Measurements from ENCODE around the gene TIGD2. TPM values are rescaled to one million over a fixed set of nuclear protein-coding genes. Genes with fewer than 3 reads are reported as not detected.

The TIGD2 gene
- polyA plus RNA-seq, 6 donors from 2014 or later, result 5.3 to 8.1 (median 5.9) TPM

DNA sequence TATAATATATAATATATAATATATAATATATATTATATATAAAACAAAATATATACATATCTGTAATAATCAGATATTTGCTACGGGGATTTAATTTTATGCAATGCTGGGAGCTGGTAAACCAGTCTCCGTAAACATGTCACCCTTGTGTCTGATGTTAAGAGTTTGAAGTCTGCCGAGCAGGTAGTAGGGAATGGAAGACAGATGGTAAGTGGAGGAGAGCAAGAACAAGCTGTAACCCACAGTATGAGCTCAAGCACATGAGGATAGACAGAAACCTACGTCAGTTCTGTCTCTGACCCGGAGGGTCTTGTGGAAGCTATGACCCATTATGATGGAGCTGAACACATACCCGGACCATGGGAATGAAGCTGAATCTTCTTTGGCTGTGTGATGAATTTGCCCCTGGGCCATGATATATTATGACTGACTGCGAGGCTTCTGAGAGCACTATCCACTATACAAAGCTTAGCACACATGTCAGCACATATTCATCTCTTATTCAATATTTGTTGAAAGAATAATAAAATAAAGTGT lies 46.2 kb downstream of the TIGD2 start:
- Mint-ChIP-seq H3K4me3 (no peak overlapping the region), H3K27ac (peak overlapping the region in 1 of 6 donors; percentile 11), H3K36me3 (no peaks in the 10 kb centered on the region), H3K27me3 (peaks cover 0 to 7% (median 4%) of the 10 kb centered on the region in 3 donors), H3K9me3 (no peaks in the 10 kb centered on the region), H3K4me1 (no peaks in the 10 kb centered on the region)
- DNase-seq, result no peak
- ATAC-seq (ENCODE audit: low read depth in 2 of 2), result no peak

DNA sequence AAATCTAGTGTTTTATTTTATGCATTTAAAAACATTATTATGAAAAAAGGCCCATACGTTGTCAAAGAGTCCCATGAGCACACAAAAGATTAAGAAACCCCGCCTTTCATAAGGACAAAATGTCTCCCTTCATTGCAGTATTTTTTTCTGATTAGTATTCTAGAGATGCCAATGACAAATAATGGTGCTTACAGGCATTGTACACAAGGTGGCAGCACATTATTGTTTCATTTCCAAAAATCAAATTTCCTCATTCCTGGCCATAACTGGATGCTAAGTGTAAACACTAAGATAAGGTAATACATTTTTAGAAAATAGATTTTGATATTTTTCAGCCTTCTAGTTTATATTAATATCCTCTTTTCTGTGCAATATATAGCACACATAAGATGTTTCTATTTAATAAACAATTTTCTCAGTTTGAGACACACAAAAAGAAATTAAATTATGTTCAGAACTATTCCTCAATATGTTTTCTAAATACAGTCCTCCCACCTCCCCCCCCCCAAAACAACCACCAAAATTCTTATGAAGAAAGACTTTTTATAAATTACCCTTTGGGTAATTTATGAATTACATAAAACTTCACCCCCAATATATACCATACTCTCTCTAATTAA lies 47.7 kb downstream of the TIGD2 start:
- Mint-ChIP-seq H3K27ac (no peak overlapping the region), H3K27me3 (peaks cover 4 to 9% (median 7%) of the 10 kb centered on the region in 3 donors), H3K36me3 (no peaks in the 10 kb centered on the region), H3K4me1 (no peaks in the 10 kb centered on the region), H3K4me3 (no peak overlapping the region), H3K9me3 (peaks cover 0 to 2% (median 0%) of the 10 kb centered on the region in 7 donors)
- DNase-seq (peak; percentile 17), ATAC-seq (ENCODE audit: low read depth in 2 of 2) (peak in 1 of 2 donors; percentile 55)

DNA sequence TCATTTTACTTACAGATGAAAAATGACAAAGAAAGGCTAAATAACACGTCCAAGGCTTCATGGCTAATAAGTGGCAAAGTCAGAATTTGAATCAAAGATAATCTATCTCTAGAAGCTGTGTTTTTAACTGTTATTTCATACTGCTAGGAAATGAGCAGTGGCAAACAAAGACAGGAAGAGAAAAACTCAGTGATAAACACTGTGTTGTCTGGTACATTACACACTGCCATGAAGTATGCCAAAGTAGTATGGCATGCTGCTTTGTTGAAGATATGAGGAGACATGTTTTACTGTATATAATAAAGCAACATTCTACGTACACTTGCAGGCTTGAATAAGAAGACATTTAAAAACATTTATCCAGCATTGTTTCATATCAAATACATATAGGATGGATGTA lies 49.5 kb downstream of the TIGD2 start:
- H3K27me3 Mint-ChIP-seq, result peaks cover 4 to 9% (median 7%) of the 10 kb centered on the region in 3 donors
- H3K9me3 Mint-ChIP-seq, result peaks cover 0 to 2% (median 0%) of the 10 kb centered on the region in 7 donors
- H3K36me3 Mint-ChIP-seq, result no peaks in the 10 kb centered on the region
- H3K4me1 Mint-ChIP-seq, result no peaks in the 10 kb centered on the region
- DNase-seq, result no peak
- H3K4me3 Mint-ChIP-seq, result no peak overlapping the region
- no peak for ATAC-seq (ENCODE audit: low read depth in 2 of 2)
- peak overlapping the region in 1 of 6 donors; percentile 16 for H3K27ac Mint-ChIP-seq

DNA sequence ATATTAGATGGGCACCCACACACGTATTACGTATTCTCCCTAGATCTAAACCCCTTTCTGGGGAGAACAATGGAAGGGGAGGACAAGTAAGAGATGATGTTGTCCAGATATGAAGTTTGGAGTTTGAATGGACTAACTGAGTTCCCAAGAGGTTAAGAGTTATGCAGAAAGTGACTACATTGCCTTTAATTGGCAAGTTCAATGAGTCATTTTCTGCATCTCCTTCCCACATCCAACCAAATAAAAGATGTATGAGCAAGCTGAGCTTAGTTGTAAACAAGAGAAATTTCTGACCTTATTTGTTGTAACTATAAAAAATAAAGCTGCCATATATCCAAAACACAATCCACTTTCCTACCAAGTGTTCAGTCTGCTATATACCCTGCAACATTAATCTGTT lies 50.5 kb downstream of the TIGD2 start:
- no peaks in the 10 kb centered on the region for H3K4me1 Mint-ChIP-seq
- H3K9me3 Mint-ChIP-seq, result peaks cover 0 to 2% (median 0%) of the 10 kb centered on the region in 7 donors
- H3K4me3 Mint-ChIP-seq, result no peak overlapping the region
- no peak for DNase-seq
- H3K36me3 Mint-ChIP-seq, result no peaks in the 10 kb centered on the region
- H3K27me3 Mint-ChIP-seq, result peaks cover 4 to 9% (median 7%) of the 10 kb centered on the region in 3 donors
- no peak overlapping the region for H3K27ac Mint-ChIP-seq
- no peak for ATAC-seq (ENCODE audit: low read depth in 2 of 2)

DNA sequence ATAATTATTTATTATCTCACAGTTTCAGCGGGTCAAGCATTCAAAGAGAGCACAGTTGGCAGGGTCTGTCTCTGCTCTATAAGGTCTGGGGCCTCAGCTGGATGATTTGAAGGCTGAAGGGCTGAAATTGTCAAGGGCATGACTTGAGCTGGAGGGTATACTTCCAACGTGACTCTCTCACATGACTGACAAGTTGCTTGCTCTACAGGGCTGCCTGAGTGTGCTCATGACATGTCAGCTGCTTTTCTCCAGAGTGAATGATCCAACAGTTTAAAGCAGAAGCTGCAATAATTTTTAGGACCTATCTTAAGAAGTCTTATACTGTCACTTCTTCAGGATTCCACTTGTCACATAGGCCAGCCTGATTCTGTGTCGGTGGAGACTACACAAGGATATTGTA lies 51.2 kb downstream of the TIGD2 start:
- H3K27me3 Mint-ChIP-seq, result peaks cover 2 to 9% (median 7%) of the 10 kb centered on the region in 3 donors
- H3K4me1 Mint-ChIP-seq, result no peaks in the 10 kb centered on the region
- no peak overlapping the region for H3K4me3 Mint-ChIP-seq
- no peaks in the 10 kb centered on the region for H3K36me3 Mint-ChIP-seq
- H3K27ac Mint-ChIP-seq, result no peak overlapping the region
- no peak for ATAC-seq (ENCODE audit: low read depth in 2 of 2)
- no peak for DNase-seq
- H3K9me3 Mint-ChIP-seq, result peaks cover 0 to 2% (median 0%) of the 10 kb centered on the region in 7 donors

DNA sequence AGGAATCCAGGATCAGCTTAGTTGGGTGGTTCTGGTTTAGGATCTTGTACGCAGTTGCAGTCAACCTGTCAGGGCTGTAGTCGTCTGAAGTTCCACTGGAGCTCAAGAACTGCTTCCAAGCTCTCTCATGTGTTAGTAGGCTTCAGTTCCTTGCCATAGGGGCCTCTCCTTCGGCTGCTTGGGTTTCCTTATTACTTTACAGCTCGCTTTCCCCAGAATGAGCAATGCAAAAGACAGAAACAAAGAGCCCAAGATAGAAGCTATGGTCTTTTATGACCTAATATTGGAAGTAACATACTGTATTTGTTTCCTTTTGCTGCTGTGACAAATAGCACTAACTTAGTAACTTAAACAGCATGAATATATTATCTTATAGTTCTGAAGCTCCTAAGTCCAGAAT lies 51.7 kb downstream of the TIGD2 start:
- H3K4me3 Mint-ChIP-seq, result no peak overlapping the region
- DNase-seq, result no peak

DNA sequence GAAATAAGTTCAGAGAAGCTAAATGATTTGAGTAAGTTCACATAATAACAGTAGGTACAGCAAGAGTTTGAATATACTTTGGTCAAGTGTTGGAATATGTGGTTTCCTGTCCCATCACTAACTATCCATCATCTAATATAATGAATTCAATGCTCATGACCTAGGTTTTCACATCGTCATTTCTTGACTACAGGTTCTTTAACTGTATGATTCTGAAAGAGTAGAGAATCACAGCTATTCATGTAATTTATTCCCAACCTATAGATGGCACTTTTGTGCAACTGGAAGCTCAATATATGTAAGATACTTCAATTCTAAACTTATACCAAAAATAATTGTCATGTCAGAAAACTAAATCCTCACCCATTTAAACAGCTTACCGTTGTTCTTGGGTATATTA lies 53.1 kb downstream of the TIGD2 start:
- DNase-seq (no peak), ATAC-seq (ENCODE audit: low read depth in 2 of 2) (no peak)
- Mint-ChIP-seq H3K36me3 (no peaks in the 10 kb centered on the region), H3K4me1 (no peaks in the 10 kb centered on the region), H3K27ac (no peak overlapping the region), H3K27me3 (peaks cover 0 to 9% (median 7%) of the 10 kb centered on the region in 3 donors), H3K4me3 (no peak overlapping the region), H3K9me3 (peaks cover 0 to 2% (median 0%) of the 10 kb centered on the region in 7 donors)

More for the DNA sequence above, 51.7 kb downstream of the TIGD2 start:
- H3K4me1 Mint-ChIP-seq, result no peaks in the 10 kb centered on the region
- peaks cover 0 to 2% (median 0%) of the 10 kb centered on the region in 7 donors for H3K9me3 Mint-ChIP-seq
- H3K36me3 Mint-ChIP-seq, result no peaks in the 10 kb centered on the region
- H3K27ac Mint-ChIP-seq, result no peak overlapping the region
- peaks cover 0 to 9% (median 7%) of the 10 kb centered on the region in 3 donors for H3K27me3 Mint-ChIP-seq
- ATAC-seq (ENCODE audit: low read depth in 2 of 2), result no peak

Other genes with a start within 250 kb of the TIGD2 start
- 1 to 10 TPM in 1 of 6 donors, under 1 TPM in 5; 0.41 to 1.8 (median 0.61) TPM for gene FAM13A, start 54.3 kb upstream of the TIGD2 start, polyA plus RNA-seq (ENCODE audit: low read depth in 6 of 6)
- gene GPRIN3, start 196.3 kb downstream of the TIGD2 start, polyA plus RNA-seq (ENCODE audit: low read depth in 6 of 6), result under 1 TPM in 2 of 6 donors, not detected in 4; 0.06 to 0.16 TPM